Measurements from ENCODE around the gene MYO1B. TPM values are rescaled to one million over a fixed set of nuclear protein-coding genes. Genes with fewer than 3 reads are reported as not detected.

MYO1B gene
- total RNA-seq, 5 donors from 2014 or later (not counting 1 experiment from before 2014, with no cell fraction given) = 0.39 to 1.3 (median 0.73) TPM

GRCh38 chr2:191321861-191322662 lies 76.9 kb downstream of the MYO1B start:
- Histone ChIP-seq H3K27me3 (replicated peaks in 1 of 2; ENCODE audit: control insufficient read depth in 2 of 2, extremely low read depth in 1 of 2, insufficient read depth in 2 of 2, low read length in 1 of 2) (no peaks in the 10 kb centered on the region), H3K9me3 (no peaks in the 10 kb centered on the region), H3K4me3 (ENCODE audit: control insufficient read depth in 1 of 2, extremely low read depth in 1 of 2, low read length in 1 of 2) (no peak overlapping the region), H3K36me3 (ENCODE audit: control insufficient read depth in 2 of 2, extremely low read depth in 1 of 2, insufficient read depth in 1 of 2, low read length in 1 of 2) (no peaks in the 10 kb centered on the region), H3K27ac (ENCODE audit: low read length) (no peak overlapping the region), H3K4me1 (ENCODE audit: control insufficient read depth in 1 of 2, extremely low read depth in 1 of 2, insufficient read depth in 2 of 2, low read length in 2 of 2) (peaks cover 0 to 8% of the 10 kb centered on the region in 2 experiments)
- 25% methylated on average over 1 of the region's 4 CpGs for WGBS (ENCODE audit: insufficient coverage)
- Mint-ChIP-seq H3K36me3 (peaks cover 4% of the 10 kb centered on the region), H3K9me3 (peaks cover 5 to 6% (median 6%) of the 10 kb centered on the region in 3 donors), H3K27me3 (peaks cover 4 to 11% of the 10 kb centered on the region in 2 donors), H3K4me3 (peak overlapping the region in 1 of 3 donors; percentile 25), H3K27ac (no peak overlapping the region), H3K4me1 (peaks cover 16 to 22% (median 18%) of the 10 kb centered on the region in 3 donors)
- CTCF ChIA-PET = no interaction called here
- POLR2A ChIA-PET = no interaction called here
- ATAC-seq (replicated peaks in 1 of 4) (peak in 3 of 4 experiments; percentile 54 to 81 (median 61)), DNase-seq (peak in 23 of 35 experiments; percentile 2 to 42 (median 10))

GRCh38 chr2:191322828-191323506 lies 77.8 kb downstream of the MYO1B start:
- no peak overlapping the region for H3K4me3 Mint-ChIP-seq
- peaks cover 5 to 6% (median 6%) of the 10 kb centered on the region in 3 donors for H3K9me3 Mint-ChIP-seq
- H3K4me1 ChIP-seq (ENCODE audit: control insufficient read depth in 1 of 2, extremely low read depth in 1 of 2, insufficient read depth in 2 of 2, low read length in 2 of 2) = peaks cover 0 to 8% of the 10 kb centered on the region in 2 experiments
- ChIA-PET CTCF (no interaction called here), POLR2A (no interaction called here)
- H3K4me3 ChIP-seq (ENCODE audit: control insufficient read depth in 1 of 2, extremely low read depth in 1 of 2, low read length in 1 of 2) = no peak overlapping the region
- peaks cover 16 to 22% (median 18%) of the 10 kb centered on the region in 3 donors for H3K4me1 Mint-ChIP-seq
- WGBS (ENCODE audit: insufficient coverage) = 0% methylated on average over 1 of the region's 2 CpGs
- DNase-seq (no peak), ATAC-seq (replicated peaks in 1 of 4) (no peak)
- no peaks in the 10 kb centered on the region for H3K27me3 ChIP-seq (replicated peaks in 1 of 2; ENCODE audit: control insufficient read depth in 2 of 2, extremely low read depth in 1 of 2, insufficient read depth in 2 of 2, low read length in 1 of 2)
- peaks cover 4% of the 10 kb centered on the region for H3K36me3 Mint-ChIP-seq
- peaks cover 4 to 11% of the 10 kb centered on the region in 2 donors for H3K27me3 Mint-ChIP-seq
- H3K36me3 ChIP-seq (ENCODE audit: control insufficient read depth in 2 of 2, extremely low read depth in 1 of 2, insufficient read depth in 1 of 2, low read length in 1 of 2) = no peaks in the 10 kb centered on the region
- no peak overlapping the region for H3K27ac ChIP-seq (ENCODE audit: low read length)
- H3K9me3 ChIP-seq = no peaks in the 10 kb centered on the region
- peak overlapping the region in 1 of 2 donors; percentile 28 for H3K27ac Mint-ChIP-seq

- Mint-ChIP-seq H3K27ac (no peak overlapping the region), H3K36me3 (peaks cover 4% of the 10 kb centered on the region), H3K27me3 (peaks cover 2 to 6% of the 10 kb centered on the region in 2 donors), H3K9me3 (peaks cover 5 to 6% (median 6%) of the 10 kb centered on the region in 3 donors), H3K4me1 (peaks cover 16 to 22% (median 18%) of the 10 kb centered on the region in 3 donors), H3K4me3 (no peak overlapping the region)
- Histone ChIP-seq H3K27me3 (replicated peaks in 1 of 2; ENCODE audit: control insufficient read depth in 2 of 2, extremely low read depth in 1 of 2, insufficient read depth in 2 of 2, low read length in 1 of 2) (no peaks in the 10 kb centered on the region), H3K9me3 (no peaks in the 10 kb centered on the region), H3K27ac (ENCODE audit: low read length) (no peak overlapping the region), H3K36me3 (ENCODE audit: control insufficient read depth in 2 of 2, extremely low read depth in 1 of 2, insufficient read depth in 1 of 2, low read length in 1 of 2) (no peaks in the 10 kb centered on the region), H3K4me3 (ENCODE audit: control insufficient read depth in 1 of 2, extremely low read depth in 1 of 2, low read length in 1 of 2) (no peak overlapping the region), H3K4me1 (ENCODE audit: control insufficient read depth in 1 of 2, extremely low read depth in 1 of 2, insufficient read depth in 2 of 2, low read length in 2 of 2) (peaks cover 0 to 8% of the 10 kb centered on the region in 2 experiments)
- 69% methylated on average over 3 of the region's 9 CpGs for WGBS (ENCODE audit: insufficient coverage)
- ChIA-PET CTCF (interaction anchor here (0.6 to 0.7 kb wide), 2 partner anchors 10 to 40 kb away, joined by 3 read pairs; no protein-coding TSS in a partner anchor), POLR2A (no interaction called here)
- no peak for ATAC-seq (replicated peaks in 1 of 4)
- DNase-seq = no peak
Observed at GRCh38 chr2:191325651-191326365, 80.6 kb downstream of the MYO1B start.

- Mint-ChIP-seq H3K4me1 (peaks cover 5 to 8% (median 5%) of the 10 kb centered on the region in 3 donors), H3K4me3 (no peak overlapping the region), H3K9me3 (peaks cover 5 to 6% (median 6%) of the 10 kb centered on the region in 3 donors), H3K36me3 (peaks cover 4% of the 10 kb centered on the region), H3K27me3 (peaks cover 2 to 3% of the 10 kb centered on the region in 2 donors), H3K27ac (no peak overlapping the region)
- Histone ChIP-seq H3K36me3 (ENCODE audit: control insufficient read depth in 2 of 2, extremely low read depth in 1 of 2, insufficient read depth in 1 of 2, low read length in 1 of 2) (no peaks in the 10 kb centered on the region), H3K27me3 (replicated peaks in 1 of 2; ENCODE audit: control insufficient read depth in 2 of 2, extremely low read depth in 1 of 2, insufficient read depth in 2 of 2, low read length in 1 of 2) (no peaks in the 10 kb centered on the region), H3K27ac (ENCODE audit: low read length) (no peak overlapping the region), H3K4me3 (ENCODE audit: control insufficient read depth in 1 of 2, extremely low read depth in 1 of 2, low read length in 1 of 2) (no peak overlapping the region), H3K9me3 (no peaks in the 10 kb centered on the region), H3K4me1 (ENCODE audit: control insufficient read depth in 1 of 2, extremely low read depth in 1 of 2, insufficient read depth in 2 of 2, low read length in 2 of 2) (no peaks in the 10 kb centered on the region)
- DNase-seq (no peak), ATAC-seq (replicated peaks in 1 of 4) (no peak)
- no CpG with 5 or more reads among the region's 1 CpG for WGBS (ENCODE audit: insufficient coverage)
- POLR2A ChIA-PET = interaction anchor here in 1 of 2 donors (0.6 kb wide), 1 partner anchor 154 kb away, joined by 4 read pairs; no protein-coding TSS in a partner anchor
- CTCF ChIA-PET = no interaction called here
Observed at GRCh38 chr2:191327484-191327883, 82.3 kb downstream of the MYO1B start.

GRCh38 chr2:191328150-191328809 lies 83.1 kb downstream of the MYO1B start:
- ATAC-seq (replicated peaks in 1 of 4) (no peak), DNase-seq (no peak)
- Histone ChIP-seq H3K36me3 (ENCODE audit: control insufficient read depth in 2 of 2, extremely low read depth in 1 of 2, insufficient read depth in 1 of 2, low read length in 1 of 2) (no peaks in the 10 kb centered on the region), H3K4me1 (ENCODE audit: control insufficient read depth in 1 of 2, extremely low read depth in 1 of 2, insufficient read depth in 2 of 2, low read length in 2 of 2) (no peaks in the 10 kb centered on the region), H3K27ac (ENCODE audit: low read length) (no peak overlapping the region), H3K27me3 (replicated peaks in 1 of 2; ENCODE audit: control insufficient read depth in 2 of 2, extremely low read depth in 1 of 2, insufficient read depth in 2 of 2, low read length in 1 of 2) (no peaks in the 10 kb centered on the region), H3K4me3 (ENCODE audit: control insufficient read depth in 1 of 2, extremely low read depth in 1 of 2, low read length in 1 of 2) (no peak overlapping the region), H3K9me3 (no peaks in the 10 kb centered on the region)
- Mint-ChIP-seq H3K4me3 (no peak overlapping the region), H3K27ac (no peak overlapping the region), H3K36me3 (peaks cover 4% of the 10 kb centered on the region), H3K27me3 (peaks cover 2 to 3% of the 10 kb centered on the region in 2 donors), H3K9me3 (peaks cover 5 to 6% (median 6%) of the 10 kb centered on the region in 3 donors), H3K4me1 (no peaks in the 10 kb centered on the region)
- CTCF ChIA-PET = interaction anchor here (0.5 to 1.5 kb wide), 3 partner anchors 25 to 160 kb away, joined by 3 to 4 read pairs (median 3); no protein-coding TSS in a partner anchor
- WGBS (ENCODE audit: insufficient coverage) = 87% methylated on average over 5 of the region's 6 CpGs
- POLR2A ChIA-PET = no interaction called here
